Cardiac fibroblast (primary cell): ENCODE data around the gene KIAA0513.

Experiments
- DNase-seq, 2 donors: peaks; one replicate each; pipeline versions ENCODE4 v3.0.0 to v3.0.0-alpha.2; 2010; ENCODE audit warnings: low read depth in 2 of 2
- H3K4me3 ChIP-seq, 2 donors: replicated peaks in 1 of 2; 1 replicate in 1 of 2; 2 replicates in 1 of 2; pipeline ENCODE4 v1.5.1; 2011; ENCODE audit warnings: low read depth in 2 of 2, low read length in 2 of 2, mild to moderate bottlenecking in 2 of 2, moderate library complexity in 1 of 2
- CTCF ChIP-seq: IDR thresholded peaks from one replicate; pipeline ENCODE4 v1.5.1; 2011; ENCODE audit warnings: low read depth, mild to moderate bottlenecking, low read length, inconsistent platforms

The KIAA0513 gene

GRCh38 chr16:85130705-85131028 lies 103.1 kb downstream of the KIAA0513 start:
- TF ChIP-seq CTCF = no peak
- no peak overlapping the region for H3K4me3 ChIP-seq
- DNase-seq = no peak

GRCh38 chr16:85132456-85133289 lies 105.1 kb downstream of the KIAA0513 start:
- no peak for TF ChIP-seq CTCF
- DNase-seq = peak in 1 of 2 donors; percentile 46
- H3K4me3 ChIP-seq = no peak overlapping the region

- TF ChIP-seq CTCF = no peak
- DNase-seq = no peak
- H3K4me3 ChIP-seq = no peak overlapping the region
These were observed 105.7 kb downstream of the KIAA0513 start for GRCh38 chr16:85133290-85133599.

- no peak for TF ChIP-seq CTCF
- no peak overlapping the region for H3K4me3 ChIP-seq
- DNase-seq = no peak
These were observed 106.6 kb downstream of the KIAA0513 start for GRCh38 chr16:85134076-85134788.

GRCh38 chr16:85134789-85135142 lies 107.2 kb downstream of the KIAA0513 start:
- no peak for TF ChIP-seq CTCF
- no peak for DNase-seq

GRCh38 chr16:85136213-85136701 lies 108.7 kb downstream of the KIAA0513 start:
- TF ChIP-seq CTCF = no peak
- DNase-seq = peak; percentile 27 to 41
- no peak overlapping the region for H3K4me3 ChIP-seq

More at GRCh38 chr16:85134789-85135142, 107.2 kb downstream of the KIAA0513 start:
- no peak overlapping the region for H3K4me3 ChIP-seq
